T-helper 1 cell treated with Interleukin-12 subunit alpha and Interleukin-12 subunit beta and Interleukin-4 antibody, amounts not matched to agents 30 μg/mL and 1 μg/mL, for 36 hours (primary cell): ENCODE data around the gene RNF224.

Experiments
- H3K27ac Mint-ChIP-seq: one replicate; pipeline ENCODE4 v1.8.0; 2021; ENCODE audit warnings: mild to moderate bottlenecking, mixed read lengths
- H3K27me3 Mint-ChIP-seq: one replicate; pipeline ENCODE4 v1.8.0; 2021; ENCODE audit warnings: low read depth, mixed read lengths
- H3K36me3 Mint-ChIP-seq: one replicate; pipeline ENCODE4 v1.8.0; 2021; ENCODE audit warnings: low read depth, mixed read lengths
- H3K4me1 Mint-ChIP-seq: one replicate; pipeline ENCODE4 v1.8.0; 2021; ENCODE audit warnings: low read depth, mixed read lengths
- H3K4me3 Mint-ChIP-seq: one replicate; pipeline ENCODE4 v1.8.0; 2021; ENCODE audit warnings: mild to moderate bottlenecking, moderate library complexity, mixed read lengths
- H3K9me3 Mint-ChIP-seq: one replicate; pipeline ENCODE4 v1.8.0; 2021; ENCODE audit warnings: mixed read lengths

The RNF224 gene

GRCh38 chr9:137188490-137189296, 38.6 kb upstream of the RNF224 start, which contains the start of the genes ANAPC2 and SSNA1:
ANAPC2 (minus strand) TSS chr9:137188560; CDS start chr9:137188532, 28 bp downstream.
SSNA1 (plus strand) TSS chr9:137188676; CDS start chr9:137188727, 51 bp downstream.
- Mint-ChIP-seq H3K27ac (peak within 1 kb of the TSS; percentile 91), H3K9me3 (no peaks in the 10 kb centered on the region), H3K36me3 (peaks cover 13% of the 10 kb centered on the region), H3K4me3 (peak within 1 kb of the TSS; percentile 94), H3K27me3 (no peaks in the 10 kb centered on the region), H3K4me1 (peaks cover 20% of the 10 kb centered on the region)

DNA sequence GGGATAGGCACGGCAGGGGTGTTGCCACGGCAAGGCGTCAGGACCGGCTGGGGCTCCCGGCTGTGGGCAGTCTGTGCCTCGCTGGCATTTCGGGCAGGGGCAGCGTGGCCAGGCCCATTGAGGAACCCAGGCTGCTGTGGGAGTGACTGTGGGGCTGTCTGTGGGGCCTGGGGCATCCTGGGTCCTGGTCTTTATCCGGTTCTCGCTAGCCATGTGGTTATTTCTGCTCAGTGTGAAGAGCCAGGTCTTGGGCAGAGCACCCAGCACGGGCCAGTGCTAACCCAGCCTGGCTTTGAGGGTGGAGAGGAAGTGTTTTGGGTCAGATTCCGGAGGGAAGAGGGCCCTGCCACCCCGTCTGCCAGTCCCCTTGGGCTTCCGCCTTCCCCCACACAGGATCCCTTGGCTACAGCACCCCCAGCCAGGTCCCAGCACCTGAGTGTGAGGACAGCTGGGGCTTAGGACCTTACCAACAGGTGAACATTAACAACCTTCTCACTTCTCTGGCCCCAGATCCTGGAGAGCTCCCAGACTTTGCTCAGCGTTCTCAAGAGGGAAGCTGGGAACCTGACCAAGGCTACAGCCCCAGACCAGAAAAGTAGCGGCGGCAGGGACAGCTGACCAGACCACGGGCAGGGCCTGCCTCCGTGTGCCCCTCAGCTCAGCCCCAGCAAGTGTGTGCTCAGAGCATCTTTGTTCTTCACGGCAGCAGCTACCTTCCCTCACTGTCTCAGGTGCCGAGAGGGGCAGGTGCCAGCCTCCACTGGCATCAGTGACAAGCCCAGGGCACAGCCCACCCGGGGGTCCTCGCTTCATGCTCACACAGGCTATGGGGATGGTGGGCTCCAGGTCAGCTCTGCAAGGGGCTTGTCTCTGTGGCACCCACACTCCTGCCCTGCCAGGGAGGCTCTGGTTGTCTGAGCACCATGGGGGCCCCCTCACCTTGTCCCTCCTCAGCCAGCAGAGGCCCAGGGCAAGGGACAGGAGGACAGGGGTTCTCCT, 37.7 kb upstream of the RNF224 start:
- Mint-ChIP-seq H3K4me3 (peak overlapping the region; percentile 94), H3K9me3 (no peaks in the 10 kb centered on the region), H3K4me1 (peaks cover 16% of the 10 kb centered on the region), H3K36me3 (peaks cover 9% of the 10 kb centered on the region), H3K27ac (peak overlapping the region; percentile 91), H3K27me3 (no peaks in the 10 kb centered on the region)

- Mint-ChIP-seq H3K27me3 (no peaks in the 10 kb centered on the region), H3K4me3 (peak overlapping the region; percentile 66), H3K4me1 (peaks cover 16% of the 10 kb centered on the region), H3K36me3 (peaks cover 9% of the 10 kb centered on the region), H3K27ac (peak overlapping the region; percentile 45), H3K9me3 (no peaks in the 10 kb centered on the region)
Measured at GRCh38 chr9:137190315-137190856, 36.9 kb upstream of the RNF224 start.

DNA sequence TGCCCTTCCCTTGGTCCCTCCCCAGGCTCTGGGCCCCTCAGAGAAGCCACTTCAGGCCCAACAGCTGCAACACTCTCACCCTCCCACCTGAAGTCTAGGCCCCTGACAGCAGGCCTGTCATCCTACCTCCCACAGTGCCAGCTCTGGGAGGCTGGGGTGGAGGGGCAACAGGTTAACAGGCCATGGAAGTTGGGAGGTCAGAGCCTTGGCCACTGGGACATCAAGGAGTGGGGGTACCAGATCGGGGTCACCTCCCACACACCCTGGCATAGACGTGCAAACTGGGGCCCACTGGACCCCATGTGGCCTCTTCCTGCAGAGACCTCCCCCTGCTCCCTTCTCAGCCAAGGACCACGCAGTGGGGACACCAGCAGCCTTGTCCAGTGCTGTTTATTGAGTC, 36.1 kb upstream of the RNF224 start:
- H3K36me3 Mint-ChIP-seq, result peaks cover 9% of the 10 kb centered on the region
- H3K4me1 Mint-ChIP-seq, result peaks cover 16% of the 10 kb centered on the region
- no peaks in the 10 kb centered on the region for H3K27me3 Mint-ChIP-seq
- no peak overlapping the region for H3K27ac Mint-ChIP-seq
- peak overlapping the region; percentile 66 for H3K4me3 Mint-ChIP-seq
- no peaks in the 10 kb centered on the region for H3K9me3 Mint-ChIP-seq

- Mint-ChIP-seq H3K27ac (no peak overlapping the region), H3K27me3 (no peaks in the 10 kb centered on the region), H3K36me3 (peaks cover 9% of the 10 kb centered on the region), H3K4me1 (peaks cover 14% of the 10 kb centered on the region), H3K9me3 (no peaks in the 10 kb centered on the region), H3K4me3 (no peak overlapping the region)
Measured at GRCh38 chr9:137191691-137192447, 35.4 kb upstream of the RNF224 start.

DNA sequence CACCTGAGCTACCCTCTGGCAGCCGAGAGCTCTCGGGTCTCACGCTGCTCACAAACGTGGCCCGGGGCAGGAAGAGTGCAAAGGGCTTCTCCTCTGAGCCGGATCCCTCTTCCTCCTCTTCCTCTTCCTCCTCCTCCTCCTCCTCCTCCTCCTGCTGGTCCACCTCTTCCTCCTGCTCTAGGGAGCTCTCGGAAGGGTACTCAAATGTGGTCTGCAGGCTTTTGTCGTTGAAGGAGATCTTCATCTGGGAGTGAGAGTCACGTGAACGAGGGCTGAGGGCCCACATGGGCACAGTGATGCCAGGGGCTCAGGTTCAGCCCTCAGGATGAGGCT, 34.9 kb upstream of the RNF224 start:
- Mint-ChIP-seq H3K9me3 (no peaks in the 10 kb centered on the region), H3K36me3 (peaks cover 9% of the 10 kb centered on the region), H3K4me1 (peaks cover 9% of the 10 kb centered on the region), H3K27ac (no peak overlapping the region), H3K4me3 (no peak overlapping the region), H3K27me3 (no peaks in the 10 kb centered on the region)

GRCh38 chr9:137192859-137193258, 34.4 kb upstream of the RNF224 start:
- Mint-ChIP-seq H3K27ac (no peak overlapping the region), H3K27me3 (no peaks in the 10 kb centered on the region), H3K4me1 (peaks cover 7% of the 10 kb centered on the region), H3K9me3 (no peaks in the 10 kb centered on the region), H3K36me3 (peaks cover 9% of the 10 kb centered on the region), H3K4me3 (no peak overlapping the region)

DNA sequence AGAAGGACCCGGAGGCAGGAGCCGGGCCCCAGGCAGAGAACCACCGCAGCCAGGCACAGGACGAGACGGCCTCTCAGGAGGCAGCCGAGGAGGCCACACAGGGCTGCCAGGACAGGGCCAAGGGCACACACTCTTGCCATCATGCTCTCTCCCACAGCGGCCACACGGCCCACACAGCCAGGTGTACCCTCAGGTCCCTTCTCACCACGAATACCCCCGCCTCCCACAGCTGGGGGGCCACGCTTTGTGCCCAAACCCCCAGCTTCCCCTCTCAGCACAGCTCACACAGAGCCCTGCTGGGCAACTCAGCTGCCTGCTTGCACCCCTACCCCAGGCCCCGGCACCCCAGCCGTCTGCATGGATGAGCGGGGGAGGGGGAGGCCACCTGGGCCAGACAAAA, 33.5 kb upstream of the RNF224 start:
- Mint-ChIP-seq H3K27me3 (no peaks in the 10 kb centered on the region), H3K4me3 (no peak overlapping the region), H3K36me3 (peaks cover 9% of the 10 kb centered on the region), H3K4me1 (peaks cover 7% of the 10 kb centered on the region), H3K27ac (no peak overlapping the region), H3K9me3 (no peaks in the 10 kb centered on the region)

GRCh38 chr9:137194388-137194787, 32.9 kb upstream of the RNF224 start:
- H3K9me3 Mint-ChIP-seq, result no peaks in the 10 kb centered on the region
- H3K27ac Mint-ChIP-seq, result no peak overlapping the region
- peaks cover 6% of the 10 kb centered on the region for H3K36me3 Mint-ChIP-seq
- H3K4me1 Mint-ChIP-seq, result peaks cover 2% of the 10 kb centered on the region
- no peak overlapping the region for H3K4me3 Mint-ChIP-seq
- H3K27me3 Mint-ChIP-seq, result no peaks in the 10 kb centered on the region

- H3K27me3 Mint-ChIP-seq, result no peaks in the 10 kb centered on the region
- no peak overlapping the region for H3K4me3 Mint-ChIP-seq
- H3K4me1 Mint-ChIP-seq, result peaks cover 2% of the 10 kb centered on the region
- H3K36me3 Mint-ChIP-seq, result peaks cover 6% of the 10 kb centered on the region
- no peaks in the 10 kb centered on the region for H3K9me3 Mint-ChIP-seq
- H3K27ac Mint-ChIP-seq, result no peak overlapping the region
Measured at GRCh38 chr9:137194909-137195308, 32.4 kb upstream of the RNF224 start.

DNA sequence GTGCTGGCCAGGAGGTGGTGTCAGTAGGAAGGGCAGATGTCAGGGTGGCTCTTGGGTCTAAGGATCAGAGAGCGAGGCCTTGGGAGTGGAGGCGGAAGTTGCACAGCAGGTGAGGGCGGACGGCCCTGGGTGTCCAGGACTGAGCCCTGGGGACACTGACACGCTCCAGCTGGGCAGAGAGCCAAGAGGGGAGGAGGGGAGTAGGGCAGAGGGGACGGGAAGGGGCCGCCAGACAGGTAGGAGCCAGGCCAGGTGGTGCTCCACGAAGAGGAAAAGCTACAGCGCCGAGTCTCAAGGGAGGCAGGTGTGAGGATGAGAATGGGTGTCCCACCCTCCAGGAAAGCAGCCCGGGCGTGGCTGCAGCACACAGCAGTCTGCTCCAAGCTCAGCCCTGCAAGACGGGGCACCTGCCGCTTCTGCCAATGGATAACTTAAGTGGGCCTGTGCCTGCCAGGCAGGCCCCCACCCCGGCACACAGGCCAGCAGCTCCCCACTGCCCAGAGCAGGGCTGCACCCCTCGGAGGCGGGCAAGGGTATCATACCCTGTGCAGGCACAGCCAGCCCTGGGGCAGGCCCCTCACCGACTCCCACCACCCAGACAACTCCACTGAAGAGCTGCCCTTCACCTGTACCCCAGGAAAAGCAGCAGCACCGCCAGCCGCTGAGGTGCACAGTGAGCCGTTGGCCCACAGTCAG, 31.6 kb upstream of the RNF224 start:
- Mint-ChIP-seq H3K36me3 (peaks cover 6% of the 10 kb centered on the region), H3K9me3 (no peaks in the 10 kb centered on the region), H3K27me3 (no peaks in the 10 kb centered on the region), H3K4me1 (peaks cover 2% of the 10 kb centered on the region), H3K27ac (no peak overlapping the region), H3K4me3 (no peak overlapping the region)

DNA sequence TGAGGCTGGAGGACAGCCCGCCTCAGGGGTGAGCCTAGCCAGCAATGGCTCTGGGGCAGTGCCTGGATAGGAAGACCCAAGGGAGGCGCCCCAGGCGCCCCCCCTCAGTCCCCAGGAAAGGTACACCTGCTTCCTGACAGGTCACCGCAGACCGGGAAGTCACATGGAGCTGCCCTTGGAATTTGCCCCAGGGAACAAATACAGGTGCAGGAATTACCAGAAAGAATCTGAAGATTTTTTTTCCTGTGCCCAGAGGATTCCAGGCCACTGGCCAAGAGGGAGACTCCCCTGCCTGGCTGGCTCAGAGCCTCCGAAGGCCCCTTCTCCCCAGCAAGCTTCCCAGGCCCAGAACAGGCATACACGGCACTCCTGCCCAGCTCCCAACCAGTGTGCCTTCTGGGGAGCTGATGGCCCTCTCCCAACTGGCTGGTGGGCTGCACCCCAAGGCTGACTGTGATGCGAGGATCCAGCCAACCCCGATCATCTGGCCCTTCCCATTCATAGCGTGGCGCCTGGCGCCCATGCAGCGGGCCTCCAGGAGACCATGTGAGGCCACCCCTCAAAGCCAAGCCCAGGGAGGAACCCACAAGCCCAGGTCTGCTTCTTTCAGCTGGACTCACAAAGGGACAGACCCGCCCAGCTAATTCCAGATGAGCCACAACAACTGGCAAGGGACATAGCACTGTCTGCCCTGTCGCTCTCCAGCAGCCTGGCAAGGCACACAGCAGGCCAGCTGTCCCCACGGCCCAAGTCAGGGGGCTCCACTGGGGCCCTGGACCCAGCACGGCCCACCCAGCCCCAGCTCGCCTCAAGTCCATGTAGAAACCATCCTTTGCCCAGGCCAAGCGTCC, 29.0 kb upstream of the RNF224 start:
- Mint-ChIP-seq H3K4me3 (peak overlapping the region; percentile 34), H3K36me3 (no peaks in the 10 kb centered on the region), H3K9me3 (no peaks in the 10 kb centered on the region), H3K27ac (no peak overlapping the region), H3K4me1 (peaks cover 9% of the 10 kb centered on the region), H3K27me3 (no peaks in the 10 kb centered on the region)

GRCh38 chr9:137198902-137199283, 28.4 kb upstream of the RNF224 start:
- Mint-ChIP-seq H3K36me3 (no peaks in the 10 kb centered on the region), H3K4me1 (peaks cover 9% of the 10 kb centered on the region), H3K9me3 (no peaks in the 10 kb centered on the region), H3K27ac (no peak overlapping the region), H3K4me3 (no peak overlapping the region), H3K27me3 (no peaks in the 10 kb centered on the region)
